A673 (cell line): ENCODE measurements around the gene RPL29. TPM values are rescaled to one million over a fixed set of nuclear protein-coding genes. Genes with fewer than 3 reads are reported as not detected.

ENCODE experiments used
- BruUV-seq: library from RNA; stranded (reverse); fragments of 400-500 nt; replicated peaks from 2 replicates; lab custom pipeline; 2021; lab: Mats Ljungman, UMichigan
- CTCF ChIA-PET: fragments of 300-600 bp; sonication (Branson Sonifier 250); formaldehyde crosslinking; loops from one replicate; lab custom pipeline; 2022; ENCODE audit warnings: antibody characterized with exemption; lab: Charles Lee
- POLR2A ChIA-PET: fragments of 300-600 bp; sonication (Branson Sonifier 250); formaldehyde crosslinking; loops from one replicate; lab custom pipeline; 2022; ENCODE audit warnings: antibody characterized with exemption; ENCODE audit not compliant: low non-redundant PET; lab: Charles Lee
- DNase-seq: peaks from one replicate; pipeline ENCODE4 v3.0.0-alpha.2; 2015; ENCODE audit warnings: low spot score
- H3K27ac ChIP-seq: fragments of 200-600 bp; sonication (generic); 2 replicates; pipeline ENCODE4 v1.5.1; 2016; ENCODE audit warnings: mixed run types, low read depth, mild to moderate bottlenecking, mixed read lengths, antibody characterized with exemption, low read length; ENCODE audit not compliant: poor library complexity, severe bottlenecking
- H3K27me3 ChIP-seq: fragments of 200-600 bp; sonication (generic); replicated peaks from 2 replicates; pipeline ENCODE4 v1.6.1; 2017; ENCODE audit warnings: mixed run types, low read depth, mild to moderate bottlenecking, mixed read lengths, antibody characterized with exemption, low read length; ENCODE audit not compliant: insufficient read depth, poor library complexity
- H3K36me3 ChIP-seq: fragments of 200-600 bp; sonication (generic); 2 replicates; pipeline ENCODE4 v1.6.1; 2016; ENCODE audit warnings: mixed run types, mild to moderate bottlenecking, mixed read lengths, antibody characterized with exemption, low read length; ENCODE audit not compliant: insufficient read depth, poor library complexity, severe bottlenecking
- H3K4me1 ChIP-seq: fragments of 200-600 bp; sonication (generic); 2 replicates; pipeline ENCODE4 v1.6.1; 2017; ENCODE audit warnings: mixed run types, mild to moderate bottlenecking, mixed read lengths, antibody characterized with exemption, low read length; ENCODE audit not compliant: insufficient read depth, poor library complexity, severe bottlenecking
- H3K4me3 ChIP-seq: fragments of 200-600 bp; sonication (generic); 2 replicates; pipeline ENCODE4 v1.5.1; 2016; ENCODE audit warnings: low read depth, mixed run types, mild to moderate bottlenecking, mixed read lengths, low read length; ENCODE audit not compliant: poor library complexity, severe bottlenecking
- H3K9me3 ChIP-seq: fragments of 200-600 bp; sonication (generic); 2 replicates; pipeline ENCODE4 v1.6.1; 2016; ENCODE audit warnings: mixed run types, low read depth, mild to moderate bottlenecking, mixed read lengths, antibody characterized with exemption, low read length; ENCODE audit not compliant: poor library complexity, severe bottlenecking
- CTCF ChIP-seq: fragments of 300-800, 200-600 bp; sonication (generic); conservative IDR thresholded peaks from 2 replicates; pipeline ENCODE4 v1.5.1; 2017; ENCODE audit warnings: low read depth, mild to moderate bottlenecking, antibody characterized with exemption, low read length, moderate library complexity, mixed read lengths
- EZH2 ChIP-seq: fragments of 200-600 bp; sonication (generic); IDR thresholded peaks from 2 replicates; pipeline ENCODE4 v1.6.1; 2017; ENCODE audit warnings: borderline replicate concordance, low read depth, mild to moderate bottlenecking, mixed read lengths, antibody characterized with exemption, low read length; ENCODE audit not compliant: poor library complexity, severe bottlenecking
- intact Hi-C: fragments of 100-400 bp; cut with micrococcal nuclease; formaldehyde crosslinking; loops from one replicate; pipeline ENCODE4 v1.10.0; 2022; ENCODE audit not compliant: unreplicated experiment
- total RNA-seq: library from RNA; stranded (reverse); gene quantifications from 2 replicates; pipeline ENCODE4 v1.2.3, GENCODE V29; 2021

Gene RPL29
- total RNA-seq, 1 experiment from 2014 or later: 624 TPM

- CTCF ChIA-PET: no interaction called here
- no peak within 1 kb of the TSS for H3K27ac ChIP-seq
- POLR2A ChIA-PET: no interaction called here
These were observed 20.5 kb downstream of the RPL29 start, which contains the start of gene ABHD14A for GRCh38 chr3:51974963-51975851. Gene ABHD14A, plus strand, starts transcription at chr3:51975064. Its CDS starts 72 bp downstream, at chr3:51975136.

GRCh38 chr3:51974277-51974962 lies 21.3 kb downstream of the RPL29 start:
- no peaks in the 10 kb centered on the region for H3K27me3 ChIP-seq
- no peak for DNase-seq
- H3K9me3 ChIP-seq: no peaks in the 10 kb centered on the region
- ChIA-PET CTCF (interaction anchor here (1.0 kb wide), 2 partner anchors 19 to 83 kb away, joined by 3 to 6 read pairs; partner anchors contain the start of gene GPR62), POLR2A (no interaction called here)
- H3K4me3 ChIP-seq: peak overlapping the region; percentile 63
- H3K27ac ChIP-seq: no peak overlapping the region
- no peaks in the 10 kb centered on the region for H3K36me3 ChIP-seq
- TF ChIP-seq CTCF: no peak
- no peak for TF ChIP-seq EZH2
- intact Hi-C loops: loop anchor here (2.0 kb wide), 1 partner anchor 32 kb away; the partner anchor contains the start of gene PARP3
- H3K4me1 ChIP-seq: peaks cover 8% of the 10 kb centered on the region
- no TSS peak for BruUV-seq

More at GRCh38 chr3:51974963-51975851, 20.5 kb downstream of the RPL29 start, which contains the start of gene ABHD14A:
- Histone ChIP-seq H3K9me3 (no peaks in the 10 kb centered on the region), H3K27me3 (no peaks in the 10 kb centered on the region), H3K36me3 (no peaks in the 10 kb centered on the region), H3K4me3 (peak within 1 kb of the TSS; percentile 63), H3K4me1 (peaks cover 8% of the 10 kb centered on the region)
- intact Hi-C loops: loop anchor here (2.0 kb wide), 1 partner anchor 32 kb away; the partner anchor contains the start of gene PARP3
- DNase-seq: peak; percentile 55
- no peak for TF ChIP-seq EZH2
- TF ChIP-seq CTCF: no peak
- no TSS peak for BruUV-seq

- Histone ChIP-seq H3K36me3 (no peaks in the 10 kb centered on the region), H3K4me1 (peaks cover 8% of the 10 kb centered on the region), H3K27me3 (no peaks in the 10 kb centered on the region), H3K9me3 (no peaks in the 10 kb centered on the region), H3K27ac (no peak overlapping the region), H3K4me3 (no peak overlapping the region)
- BruUV-seq: no TSS peak
- ChIA-PET CTCF (interaction anchor here (0.6 kb wide), 1 partner anchor 14 kb away, joined by 4 read pairs; no protein-coding TSS in a partner anchor), POLR2A (no interaction called here)
- intact Hi-C loops: no loop called here
- no peak for DNase-seq
- TF ChIP-seq CTCF: no peak
- no peak for TF ChIP-seq EZH2
These were observed 24.3 kb downstream of the RPL29 start for GRCh38 chr3:51971350-51971749.
